Stimulated activated CD4-positive, alpha-beta T cell treated with anti-CD3 and anti-CD28 coated beads, Interleukin-2, amount 100 ng/mL, for 24 hours (primary cell): ENCODE results near the gene ST8SIA6.
"Not testable (repeated sequence)": the region's sequence is repeated elsewhere in the genome, so short reads cannot be mapped to it uniquely, and the experiment has no call there.

ENCODE experiments used
- DNase-seq, 2 donors: peaks; one replicate each; pipeline ENCODE4 v3.0.0-alpha.2; 2020

Gene ST8SIA6

GRCh38 chr10:17340144-17340829 is 114.1 kb downstream of the ST8SIA6 start:
- DNase-seq: no peak

GRCh38 chr10:17335065-17335464 is 119.3 kb downstream of the ST8SIA6 start:
- no peak for DNase-seq

- no peak for DNase-seq
These were observed 123.9 kb downstream of the ST8SIA6 start for GRCh38 chr10:17330501-17330900.

- DNase-seq: no peak
These were observed 128.0 kb downstream of the ST8SIA6 start for GRCh38 chr10:17326377-17326776.

GRCh38 chr10:17321957-17322356 is 132.4 kb downstream of the ST8SIA6 start:
- not testable (repeated sequence) for DNase-seq

- no peak for DNase-seq
These were observed 137.8 kb downstream of the ST8SIA6 start for GRCh38 chr10:17316488-17317170.

GRCh38 chr10:17309435-17309834 is 145.0 kb downstream of the ST8SIA6 start:
- no peak for DNase-seq

- no peak for DNase-seq
These were observed 147.3 kb downstream of the ST8SIA6 start for GRCh38 chr10:17307123-17307522.

- no peak for DNase-seq
These were observed 162.0 kb downstream of the ST8SIA6 start for GRCh38 chr10:17292375-17292774.

GRCh38 chr10:17290226-17290625 is 164.2 kb downstream of the ST8SIA6 start:
- DNase-seq: no peak

GRCh38 chr10:17289763-17290162 is 164.6 kb downstream of the ST8SIA6 start:
- DNase-seq: no peak

- DNase-seq: no peak
These were observed 167.5 kb downstream of the ST8SIA6 start for GRCh38 chr10:17286562-17287550.

- no peak for DNase-seq
These were observed 172.1 kb downstream of the ST8SIA6 start for GRCh38 chr10:17282311-17282710.

GRCh38 chr10:17278607-17279240 is 175.7 kb downstream of the ST8SIA6 start:
- DNase-seq: no peak

GRCh38 chr10:17276756-17277424 is 177.5 kb downstream of the ST8SIA6 start:
- no peak for DNase-seq

GRCh38 chr10:17273403-17273802 is 181.0 kb downstream of the ST8SIA6 start:
- no peak for DNase-seq

- no peak for DNase-seq
These were observed 181.7 kb downstream of the ST8SIA6 start for GRCh38 chr10:17272648-17273047.
